ENCODE data around the gene CEP44.
A peak's percentile ranks its signal among the peaks of the same experiment; 100 is the strongest.
"Not testable (repeated sequence)": the region's sequence is repeated elsewhere in the genome, so short reads cannot be mapped to it uniquely, and the experiment has no call there.

Gene CEP44

DNA sequence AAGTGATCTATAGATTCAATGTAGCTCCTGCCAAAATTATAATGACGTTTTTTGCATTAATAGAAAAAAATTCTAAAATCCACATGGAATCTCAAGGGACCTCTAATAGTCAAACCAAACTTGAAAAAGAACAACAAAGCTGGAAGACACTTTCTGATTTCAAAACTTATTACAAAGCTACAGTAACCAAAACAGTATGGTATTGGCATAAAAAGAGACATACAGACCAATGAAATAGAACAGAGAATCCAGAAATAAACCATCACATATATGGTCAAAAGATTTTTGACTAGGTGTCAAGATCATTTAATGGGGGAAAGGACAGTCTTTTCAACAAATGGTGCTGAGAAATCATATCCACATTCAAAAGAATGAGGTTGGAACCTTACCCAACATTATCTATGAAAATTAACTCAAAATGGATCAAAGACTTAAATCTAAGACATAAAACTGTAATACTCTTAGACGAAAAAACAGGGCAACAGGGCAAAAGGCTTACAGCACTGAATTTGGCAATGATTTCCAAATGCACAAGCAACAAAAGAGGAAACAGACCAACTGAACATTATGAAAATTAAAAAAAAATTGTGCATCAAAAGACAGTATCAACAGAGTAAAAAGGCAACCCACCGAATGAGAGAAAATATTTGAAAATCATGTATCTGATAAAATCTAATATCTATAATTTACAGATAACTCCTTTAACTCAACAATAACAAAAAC, 4.1 kb upstream of the CEP44 start:
- DNase-seq = no peak

DNA sequence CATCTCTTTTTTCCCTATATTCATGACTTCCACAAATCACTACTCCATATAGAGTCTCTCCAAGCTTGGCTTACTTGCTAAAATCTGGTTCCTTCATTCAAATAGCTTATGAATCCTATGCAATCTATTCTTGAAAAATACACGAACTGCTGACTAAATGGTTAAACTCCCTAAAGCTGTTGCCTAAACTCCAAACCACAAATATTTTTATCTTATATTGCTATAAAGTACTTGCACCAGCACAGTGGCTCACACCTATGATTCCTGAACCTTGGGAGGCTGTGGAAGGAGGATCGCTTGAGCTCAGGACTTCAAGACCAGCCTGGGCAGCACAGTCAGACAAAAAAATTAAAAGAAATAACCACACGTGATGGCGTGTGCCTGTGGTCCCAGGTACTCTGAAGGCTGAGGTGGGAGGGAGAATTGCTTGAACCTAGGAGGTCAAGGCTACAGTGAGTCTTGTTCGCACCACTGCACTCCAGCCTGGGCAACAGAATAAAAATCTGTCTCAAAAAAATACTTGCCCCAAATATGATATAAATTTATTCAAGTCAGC, 2.5 kb upstream of the CEP44 start:
- no peak for DNase-seq

DNA sequence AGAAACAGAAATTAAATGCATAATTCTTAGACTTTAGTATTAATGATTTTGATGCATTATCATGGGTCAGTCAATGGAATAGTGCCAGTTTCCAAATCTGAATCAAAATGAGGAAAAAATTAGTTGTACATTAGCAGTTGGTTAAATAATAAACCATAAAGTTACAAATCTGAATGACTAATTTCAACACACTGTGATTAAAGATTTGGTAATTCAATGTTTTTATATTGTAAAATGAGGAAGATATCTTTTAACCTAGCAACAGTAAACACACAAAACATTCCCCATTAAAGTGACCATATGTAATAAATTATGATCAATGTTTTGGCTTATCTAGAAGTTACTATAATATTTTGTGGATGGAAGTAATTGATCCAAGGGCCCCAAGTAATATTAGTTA, 1.8 kb upstream of the CEP44 start:
- no peak for DNase-seq

DNA sequence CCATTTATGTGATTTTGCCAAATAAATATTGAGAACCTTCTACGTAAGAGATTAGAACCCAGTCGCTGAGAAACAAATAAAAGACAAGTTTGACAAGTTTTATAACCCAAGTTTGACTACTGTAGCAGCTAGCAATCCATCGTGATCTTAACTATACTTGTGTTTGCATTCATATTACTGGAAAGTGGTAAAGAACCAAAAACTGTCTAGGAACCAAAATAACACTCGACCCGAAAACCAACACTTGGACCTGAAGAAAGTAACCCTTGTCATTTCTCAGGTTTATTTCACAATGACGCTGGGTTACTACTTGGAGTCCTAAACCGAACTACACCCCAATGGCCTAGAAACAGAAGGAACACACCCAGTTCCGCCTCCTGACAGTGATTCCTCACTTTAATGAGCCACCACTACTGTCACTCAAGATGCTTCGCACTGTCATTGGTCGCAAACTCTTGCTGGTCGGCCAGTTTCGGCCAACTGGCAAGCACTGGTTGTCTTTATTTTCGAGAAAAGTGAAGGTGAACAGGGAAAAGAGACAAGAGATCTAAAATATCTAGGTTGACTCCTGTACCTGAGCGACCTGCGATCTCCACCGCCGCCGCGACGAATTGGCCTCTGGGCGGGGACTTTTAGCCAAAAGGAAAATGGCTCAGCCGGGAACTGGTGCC, 740 bp upstream of the CEP44 start:
- peak; percentile 59 for DNase-seq

GRCh38 chr4:174284487-174284886, 776 bp downstream of the CEP44 start:
- no peak for DNase-seq

GRCh38 chr4:174286870-174287269, 3.2 kb downstream of the CEP44 start:
- no peak for DNase-seq

DNA sequence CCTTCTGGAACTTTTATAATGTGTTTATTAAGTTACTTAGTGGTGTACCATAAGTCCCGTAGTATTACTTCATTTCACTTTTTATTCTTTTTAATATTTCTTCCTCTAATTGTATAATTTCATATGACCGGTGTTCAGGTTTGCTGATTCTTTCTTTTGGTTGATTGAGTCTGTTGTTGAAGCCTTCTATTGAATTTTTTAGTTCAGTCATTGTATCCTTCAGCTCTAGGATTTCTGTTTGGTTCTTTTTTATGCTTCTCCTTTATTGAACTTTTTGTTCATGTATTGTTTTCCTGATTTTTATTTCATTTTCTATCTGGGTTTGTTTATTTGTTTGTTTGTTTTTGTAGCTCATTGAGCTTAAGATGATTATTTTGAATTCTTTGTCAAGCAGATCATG, 8.8 kb downstream of the CEP44 start:
- no peak for DNase-seq

GRCh38 chr4:174294641-174295040, 10.9 kb downstream of the CEP44 start:
- not testable (repeated sequence) for DNase-seq

- DNase-seq = not testable (repeated sequence)
Measured at GRCh38 chr4:174295142-174295541, 11.4 kb downstream of the CEP44 start.

DNA sequence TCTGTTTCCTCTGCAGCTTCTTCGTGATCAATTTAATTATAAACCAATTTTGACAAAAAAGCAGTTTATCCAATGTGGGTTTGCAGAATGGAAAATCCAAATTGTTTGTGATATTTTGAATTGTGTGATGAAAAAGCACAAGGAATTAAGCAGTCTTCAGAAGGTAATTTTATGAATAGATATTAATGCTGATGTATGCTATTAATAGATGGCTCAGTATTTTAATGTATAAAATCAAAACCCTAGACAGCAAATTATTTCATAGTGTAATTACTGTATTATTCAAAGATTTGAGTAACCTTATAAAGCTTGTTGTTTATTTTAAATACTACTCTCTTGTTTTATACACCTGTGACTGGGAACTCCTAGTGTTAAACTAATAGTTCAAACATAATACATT, 20.0 kb downstream of the CEP44 start:
- no peak for DNase-seq

- DNase-seq = no peak
Measured at GRCh38 chr4:174304664-174305063, 21.0 kb downstream of the CEP44 start.

- no peak for DNase-seq
Measured at GRCh38 chr4:174305961-174306360, 22.2 kb downstream of the CEP44 start.

DNA sequence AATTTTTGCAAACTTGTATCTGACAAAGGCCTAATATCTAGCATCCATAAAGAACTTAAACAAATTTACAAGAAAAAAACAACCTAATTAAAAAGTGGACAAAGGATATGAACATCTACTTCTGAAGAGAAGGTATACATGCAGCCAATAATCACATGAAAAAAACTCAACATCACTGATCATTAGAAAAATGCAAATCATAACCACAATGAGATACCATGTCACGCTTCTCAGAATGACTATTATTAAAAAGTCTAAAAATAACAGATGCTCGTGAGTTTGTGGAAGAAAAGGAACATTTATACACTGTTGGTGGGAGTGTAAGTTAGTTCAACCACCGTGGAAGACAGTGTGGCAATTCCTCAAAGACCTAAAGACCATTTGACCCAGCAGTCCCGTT, 24.0 kb downstream of the CEP44 start:
- no peak for DNase-seq

DNA sequence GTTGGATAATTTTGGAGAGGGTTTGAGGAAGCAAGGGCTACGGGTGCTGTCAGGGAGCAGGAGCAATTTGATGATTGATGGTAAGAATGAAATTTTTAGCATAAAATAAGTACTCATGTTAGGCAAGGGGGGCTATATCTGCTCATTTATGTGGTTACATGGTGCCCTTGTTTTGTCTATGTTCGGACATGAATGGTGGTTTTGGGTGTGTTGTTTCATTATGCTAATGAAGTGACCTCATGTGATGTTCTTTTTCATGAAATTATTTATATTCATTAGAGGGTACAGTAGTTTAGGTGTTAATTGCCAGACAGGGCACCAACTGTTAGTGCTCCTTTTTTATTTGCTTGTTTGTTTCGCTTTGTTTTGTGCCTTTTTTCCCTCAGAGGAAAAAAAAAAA, 29.3 kb downstream of the CEP44 start:
- no peak for DNase-seq

GRCh38 chr4:174314274-174314673, 30.6 kb downstream of the CEP44 start:
- DNase-seq = no peak

DNA sequence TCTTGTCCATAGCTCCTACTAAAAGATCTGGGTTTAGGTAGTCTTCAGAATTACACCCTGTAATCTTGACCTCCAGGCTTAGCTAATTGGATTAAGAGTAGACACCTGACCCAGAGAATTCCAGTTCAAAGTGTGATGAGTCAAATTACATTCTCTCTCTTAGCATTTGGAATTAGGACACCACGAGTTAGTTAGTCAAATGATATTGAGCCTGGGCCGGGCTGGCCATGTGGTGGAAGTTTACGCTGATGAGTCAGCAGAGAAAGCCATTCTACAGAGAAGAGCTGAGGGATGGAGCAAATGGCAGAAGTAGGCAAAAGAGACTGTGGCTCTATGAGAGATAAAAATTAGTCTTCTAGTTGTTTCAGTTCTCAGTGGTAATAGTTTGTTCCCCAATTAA, 31.1 kb downstream of the CEP44 start:
- no peak for DNase-seq

GRCh38 chr4:174316546-174316945, 32.8 kb downstream of the CEP44 start:
- DNase-seq = no peak

- DNase-seq = no peak
Measured at GRCh38 chr4:174316954-174317353, 33.2 kb downstream of the CEP44 start.

DNA sequence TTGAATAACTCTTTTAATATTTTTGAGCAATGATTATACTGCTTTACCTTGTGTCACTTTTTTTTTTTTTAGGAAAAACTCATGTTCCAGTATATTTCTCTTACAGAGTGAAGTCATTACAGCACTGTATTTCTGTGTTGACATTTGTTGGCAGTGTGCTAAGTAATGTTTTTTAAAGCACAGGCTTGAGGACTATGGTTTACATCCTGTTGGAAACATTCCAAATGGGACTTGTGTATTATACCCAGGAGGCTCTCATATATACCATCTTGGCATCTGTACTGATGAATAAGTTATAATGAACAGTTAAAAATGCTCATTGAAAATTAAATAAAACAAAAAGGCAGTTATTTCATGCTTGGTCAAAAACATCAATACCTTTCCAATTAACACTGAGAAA, 33.8 kb downstream of the CEP44 start:
- DNase-seq = no peak

- DNase-seq = no peak
Measured at GRCh38 chr4:174318829-174319764, 35.4 kb downstream of the CEP44 start.

GRCh38 chr4:174320494-174321199, 36.9 kb downstream of the CEP44 start:
- DNase-seq = no peak

DNA sequence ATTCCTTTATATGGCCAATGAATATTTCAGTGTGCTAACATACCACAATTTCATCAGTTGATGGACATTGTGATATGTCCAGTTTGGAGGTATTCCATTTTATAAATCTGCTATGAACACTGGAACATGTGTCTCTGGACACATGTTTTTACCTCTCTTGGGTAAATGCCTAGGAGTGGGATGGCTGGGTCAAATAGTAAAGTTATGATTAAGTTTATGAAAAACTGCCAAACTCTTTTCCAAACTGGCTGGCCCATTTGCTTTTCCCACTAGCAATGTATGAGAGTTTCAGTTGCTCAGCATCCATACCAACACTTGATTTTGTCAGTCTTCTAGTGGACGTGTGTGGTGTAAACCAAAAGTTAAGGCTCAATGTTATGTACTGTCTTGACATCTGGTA, 40.5 kb downstream of the CEP44 start:
- DNase-seq = no peak

GRCh38 chr4:174324725-174325124, 41.0 kb downstream of the CEP44 start:
- DNase-seq = no peak
